KOPT-K1 (cell line): Measurements from ENCODE around the gene CREB5.

Experiments used
- H3K27ac ChIP-seq: fragments of 200-600 bp; sonication (generic); 2 replicates; pipeline ENCODE4 v1.5.1; 2016; ENCODE audit warnings: antibody characterized with exemption, mild to moderate bottlenecking, low read depth, low read length; ENCODE audit not compliant: poor library complexity, severe bottlenecking
- H3K36me3 ChIP-seq: fragments of 200-600 bp; sonication (generic); 2 replicates; pipeline ENCODE4 v1.5.1; 2017; ENCODE audit warnings: antibody characterized with exemption, mild to moderate bottlenecking, low read length, moderate library complexity; ENCODE audit not compliant: insufficient read depth
- H3K9me3 ChIP-seq: fragments of 200-600 bp; sonication (generic); 2 replicates; pipeline ENCODE4 v1.5.1; 2017; ENCODE audit warnings: antibody characterized with exemption, low read length, mild to moderate bottlenecking; ENCODE audit not compliant: insufficient read depth, poor library complexity, severe bottlenecking

Gene CREB5

DNA sequence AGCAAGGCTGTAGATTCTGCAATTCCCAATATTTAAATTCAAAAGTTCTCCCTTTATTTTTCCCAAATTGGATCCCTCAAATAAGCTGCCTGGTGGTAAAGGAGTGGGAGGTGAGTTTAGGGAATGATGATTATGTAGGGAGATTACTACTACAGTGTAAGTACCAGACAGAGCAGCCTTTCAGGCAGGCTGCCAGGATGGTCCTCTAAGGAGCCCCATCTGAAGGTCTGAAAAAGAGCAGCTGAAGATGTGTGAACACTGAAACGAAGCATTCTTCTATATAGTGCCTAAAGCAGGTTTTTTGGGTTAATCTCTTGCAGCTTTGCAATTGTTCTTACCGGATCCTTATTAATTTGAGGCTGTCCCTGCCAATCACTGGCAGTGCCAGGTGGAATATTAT lies 84.7 kb downstream of the CREB5 start:
- H3K36me3 ChIP-seq = no peaks in the 10 kb centered on the region
- no peak overlapping the region for H3K27ac ChIP-seq
- no peaks in the 10 kb centered on the region for H3K9me3 ChIP-seq

- no peaks in the 10 kb centered on the region for H3K36me3 ChIP-seq
- H3K9me3 ChIP-seq = no peaks in the 10 kb centered on the region
- H3K27ac ChIP-seq = no peak overlapping the region
Observed at GRCh38 chr7:28498636-28499035, 86.3 kb downstream of the CREB5 start.

DNA sequence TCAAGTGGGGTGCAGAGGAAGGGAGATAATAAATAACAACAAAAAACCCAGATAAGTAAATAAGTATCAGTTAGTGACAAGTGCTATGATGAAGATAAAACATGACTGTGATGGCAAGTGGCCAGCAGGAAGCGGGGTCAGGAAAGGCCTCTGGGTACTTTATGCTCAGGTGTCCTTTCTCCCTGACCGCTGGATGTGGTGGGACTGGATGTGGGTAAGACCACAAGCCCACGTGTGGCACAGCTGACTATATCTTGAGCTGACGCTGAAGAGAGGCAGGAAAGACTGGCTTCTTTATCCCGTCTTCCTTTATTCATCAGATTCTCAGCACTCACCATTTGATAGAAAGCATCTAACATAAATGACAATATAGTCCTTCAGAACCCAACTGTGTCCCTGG lies 87.8 kb downstream of the CREB5 start:
- H3K27ac ChIP-seq = no peak overlapping the region
- H3K9me3 ChIP-seq = no peaks in the 10 kb centered on the region
- no peaks in the 10 kb centered on the region for H3K36me3 ChIP-seq

GRCh38 chr7:28502408-28502807 lies 90.1 kb downstream of the CREB5 start:
- Histone ChIP-seq H3K9me3 (no peaks in the 10 kb centered on the region), H3K36me3 (no peaks in the 10 kb centered on the region), H3K27ac (no peak overlapping the region)

- Histone ChIP-seq H3K27ac (no peak overlapping the region), H3K9me3 (no peaks in the 10 kb centered on the region), H3K36me3 (no peaks in the 10 kb centered on the region)
Observed at GRCh38 chr7:28503396-28503795, 91.1 kb downstream of the CREB5 start.

DNA sequence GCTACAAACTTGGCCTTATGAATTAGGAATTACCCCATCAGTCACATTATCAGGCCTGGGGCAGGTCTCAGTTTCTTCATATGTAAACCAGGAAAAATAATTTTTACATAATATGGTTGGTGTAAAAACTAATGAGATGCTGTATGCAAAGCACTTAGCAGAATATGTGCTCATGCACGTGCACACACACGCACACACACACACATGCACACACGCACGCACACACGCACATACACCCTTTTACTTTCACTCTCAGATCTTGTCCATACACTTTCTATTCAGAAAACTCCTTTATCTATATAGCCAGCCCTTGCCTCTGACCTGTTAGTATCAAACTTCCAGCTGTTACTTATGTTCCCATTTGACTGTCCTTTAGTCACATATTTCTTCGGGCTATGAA lies 92.7 kb downstream of the CREB5 start:
- no peaks in the 10 kb centered on the region for H3K36me3 ChIP-seq
- no peaks in the 10 kb centered on the region for H3K9me3 ChIP-seq
- H3K27ac ChIP-seq = no peak overlapping the region

DNA sequence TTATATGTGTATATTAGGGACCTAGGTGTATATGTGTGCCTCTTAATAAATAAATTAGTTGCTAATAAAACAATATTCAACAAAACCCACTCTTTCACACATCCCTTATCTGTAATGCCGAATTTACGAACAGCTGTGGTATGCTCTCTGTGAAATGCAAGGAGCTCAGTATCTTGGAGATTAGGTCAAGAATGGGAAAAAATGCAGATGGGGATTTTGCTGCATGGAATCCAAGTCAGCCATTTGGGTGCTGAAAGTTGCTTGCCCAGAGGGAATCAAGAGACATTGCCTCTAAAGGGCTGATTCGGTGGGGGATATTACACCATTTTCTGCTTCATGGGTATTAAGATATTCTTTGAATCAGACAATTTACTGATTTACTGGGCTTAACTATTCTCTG lies 93.5 kb downstream of the CREB5 start:
- H3K27ac ChIP-seq = no peak overlapping the region
- no peaks in the 10 kb centered on the region for H3K9me3 ChIP-seq
- H3K36me3 ChIP-seq = no peaks in the 10 kb centered on the region

GRCh38 chr7:28507525-28508282 lies 95.4 kb downstream of the CREB5 start:
- H3K9me3 ChIP-seq = no peaks in the 10 kb centered on the region
- H3K27ac ChIP-seq = no peak overlapping the region
- no peaks in the 10 kb centered on the region for H3K36me3 ChIP-seq

GRCh38 chr7:28509251-28510025 lies 97.1 kb downstream of the CREB5 start:
- Histone ChIP-seq H3K27ac (no peak overlapping the region), H3K9me3 (no peaks in the 10 kb centered on the region), H3K36me3 (no peaks in the 10 kb centered on the region)

- Histone ChIP-seq H3K9me3 (no peaks in the 10 kb centered on the region), H3K36me3 (no peaks in the 10 kb centered on the region), H3K27ac (no peak overlapping the region)
Observed at GRCh38 chr7:28510026-28510369, 97.7 kb downstream of the CREB5 start.

- no peaks in the 10 kb centered on the region for H3K36me3 ChIP-seq
- H3K27ac ChIP-seq = no peak overlapping the region
Observed at GRCh38 chr7:28512668-28513440, 100.5 kb downstream of the CREB5 start.

DNA sequence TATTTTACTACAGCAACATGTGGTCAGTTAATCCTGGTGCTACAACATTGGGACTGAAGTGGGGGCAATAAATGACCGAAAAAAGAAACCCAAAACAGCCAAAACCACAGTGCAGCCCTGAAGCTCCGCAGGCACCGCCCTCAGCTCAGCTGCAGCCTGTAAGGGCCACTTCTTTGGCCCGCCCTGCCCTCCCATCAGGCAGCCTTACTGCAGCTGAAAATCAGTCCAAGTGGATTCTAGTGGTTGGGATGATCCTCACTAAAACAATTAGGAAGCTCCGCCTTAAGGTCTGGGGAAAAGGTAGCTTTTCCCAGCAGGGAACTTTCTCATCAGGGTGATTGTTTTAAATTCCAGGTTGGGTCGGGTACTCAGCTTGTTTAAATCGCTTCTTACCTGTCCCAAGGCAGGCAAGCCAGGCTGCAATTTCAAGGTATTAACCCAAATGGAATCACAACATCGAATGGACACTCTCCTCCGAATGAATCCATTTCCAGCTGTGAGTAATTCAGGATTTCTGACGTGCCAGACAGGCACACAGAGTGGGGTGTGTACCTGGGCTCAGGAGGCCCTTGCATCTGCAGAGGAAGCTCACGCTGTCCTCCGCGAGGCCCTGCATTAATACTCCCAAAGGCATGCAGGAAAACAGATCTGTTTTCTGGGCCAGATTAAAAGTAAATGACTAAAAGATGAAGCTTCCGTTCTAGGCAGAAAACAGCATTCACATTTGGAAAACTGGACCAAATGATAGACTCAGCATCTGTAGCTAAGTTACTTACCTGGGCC lies 104.3 kb downstream of the CREB5 start:
- no peaks in the 10 kb centered on the region for H3K9me3 ChIP-seq
- no peak overlapping the region for H3K27ac ChIP-seq
- H3K36me3 ChIP-seq = no peaks in the 10 kb centered on the region

More at GRCh38 chr7:28512668-28513440, 100.5 kb downstream of the CREB5 start:
- no peaks in the 10 kb centered on the region for H3K9me3 ChIP-seq

DNA sequence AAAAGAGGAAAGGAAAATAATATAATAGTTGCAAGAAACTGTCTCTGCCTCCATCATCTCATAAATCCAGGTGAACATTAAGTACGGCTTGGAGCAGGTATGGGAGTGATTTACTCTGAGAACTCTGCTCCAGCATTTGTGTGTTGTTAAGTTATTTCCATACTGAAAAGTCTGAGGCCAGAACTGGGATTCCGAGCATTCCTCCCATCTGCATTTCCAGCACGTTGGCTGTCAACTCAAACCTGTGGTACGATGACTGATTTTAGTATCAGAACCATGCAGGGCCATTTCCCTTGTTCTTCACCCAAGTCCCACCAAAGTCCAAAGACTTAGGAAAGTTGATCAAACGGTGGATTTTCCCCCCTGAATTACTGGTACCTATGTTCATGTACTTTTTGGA lies 104.9 kb downstream of the CREB5 start:
- Histone ChIP-seq H3K36me3 (no peaks in the 10 kb centered on the region), H3K9me3 (no peaks in the 10 kb centered on the region)

GRCh38 chr7:28517606-28518005 lies 105.3 kb downstream of the CREB5 start:
- Histone ChIP-seq H3K36me3 (no peaks in the 10 kb centered on the region), H3K27ac (no peak overlapping the region), H3K9me3 (no peaks in the 10 kb centered on the region)

More for the DNA sequence above, 104.9 kb downstream of the CREB5 start:
- no peak overlapping the region for H3K27ac ChIP-seq
